GM23338 (cell line): ENCODE results near the gene MPL.

Experiments
- CREB1 ChIP-seq: fragments of 250-450 bp; sonication (Bioruptor Pico); IDR thresholded peaks from 2 replicates; pipeline ENCODE4 v1.5.0; 2020; ENCODE audit warnings: low read depth, mild to moderate bottlenecking, moderate library complexity
- CTCF ChIP-seq, 2 experiments: fragments of 200-600 bp in 1 of 2; sonication (generic) in 1 of 2; conservative IDR thresholded peaks; 2 replicates each; pipeline versions ENCODE4 v1.5.1 to v1.6.1; 2016 to 2017; ENCODE audit warnings: antibody characterized with exemption in 2 of 2, low read depth in 2 of 2, mild to moderate bottlenecking in 2 of 2, moderate library complexity in 1 of 2
- ETS1 ChIP-seq: IDR thresholded peaks from 2 replicates; pipeline ENCODE4 v1.6.1; 2016; ENCODE audit warnings: antibody characterized with exemption
- EZH2 ChIP-seq: fragments of 200-600 bp; sonication (generic); IDR thresholded peaks from one replicate; pipeline ENCODE4 v1.8.0; 2017; ENCODE audit warnings: antibody characterized with exemption, mild to moderate bottlenecking, low read depth; ENCODE audit not compliant: unreplicated experiment
- EZH2phosphoT487 ChIP-seq: fragments of 200-600 bp; sonication (generic); IDR thresholded peaks from one replicate; pipeline ENCODE4 v1.8.1; 2018; ENCODE audit warnings: antibody characterized with exemption; ENCODE audit not compliant: unreplicated experiment
- POLR2AphosphoS5 ChIP-seq: IDR thresholded peaks from 2 replicates; pipeline ENCODE4 v1.6.1; 2016; ENCODE audit warnings: antibody characterized with exemption, low read depth
- REST ChIP-seq: IDR thresholded peaks from one replicate; pipeline ENCODE4 v1.6.1; 2018; ENCODE audit warnings: antibody characterized with exemption; ENCODE audit not compliant: unreplicated experiment
- STAT1 ChIP-seq: IDR thresholded peaks from one replicate; pipeline ENCODE4 v1.6.1; 2016; ENCODE audit warnings: antibody characterized with exemption; ENCODE audit not compliant: unreplicated experiment
- ZNF114 ChIP-seq: fragments of 250-450 bp; sonication (Bioruptor Pico); IDR thresholded peaks from 2 replicates; pipeline ENCODE4 v1.5.0; 2020; ENCODE audit warnings: mild to moderate bottlenecking, moderate library complexity

GRCh38 chr1:43388613-43389012, 51.0 kb downstream of the MPL start:
- TF ChIP-seq POLR2AphosphoS5 (no peak), CTCF (conservative IDR thresholded peaks at IDR 0.05; ENCODE audit: low read depth in 2 of 2) (no peak), EZH2phosphoT487 (no peak), ZNF114 (CRISPR knock-in tag) (no peak), CREB1 (CRISPR knock-in tag) (no peak), EZH2 (no peak), REST (no peak), STAT1 (no peak), ETS1 (no peak)
